Measurements from ENCODE around the gene QPCT.
A peak's percentile ranks its signal among the peaks of the same experiment; 100 is the strongest.
"Not testable (repeated sequence)": the region's sequence is repeated elsewhere in the genome, so short reads cannot be mapped to it uniquely, and the experiment has no call there.

The QPCT gene

DNA sequence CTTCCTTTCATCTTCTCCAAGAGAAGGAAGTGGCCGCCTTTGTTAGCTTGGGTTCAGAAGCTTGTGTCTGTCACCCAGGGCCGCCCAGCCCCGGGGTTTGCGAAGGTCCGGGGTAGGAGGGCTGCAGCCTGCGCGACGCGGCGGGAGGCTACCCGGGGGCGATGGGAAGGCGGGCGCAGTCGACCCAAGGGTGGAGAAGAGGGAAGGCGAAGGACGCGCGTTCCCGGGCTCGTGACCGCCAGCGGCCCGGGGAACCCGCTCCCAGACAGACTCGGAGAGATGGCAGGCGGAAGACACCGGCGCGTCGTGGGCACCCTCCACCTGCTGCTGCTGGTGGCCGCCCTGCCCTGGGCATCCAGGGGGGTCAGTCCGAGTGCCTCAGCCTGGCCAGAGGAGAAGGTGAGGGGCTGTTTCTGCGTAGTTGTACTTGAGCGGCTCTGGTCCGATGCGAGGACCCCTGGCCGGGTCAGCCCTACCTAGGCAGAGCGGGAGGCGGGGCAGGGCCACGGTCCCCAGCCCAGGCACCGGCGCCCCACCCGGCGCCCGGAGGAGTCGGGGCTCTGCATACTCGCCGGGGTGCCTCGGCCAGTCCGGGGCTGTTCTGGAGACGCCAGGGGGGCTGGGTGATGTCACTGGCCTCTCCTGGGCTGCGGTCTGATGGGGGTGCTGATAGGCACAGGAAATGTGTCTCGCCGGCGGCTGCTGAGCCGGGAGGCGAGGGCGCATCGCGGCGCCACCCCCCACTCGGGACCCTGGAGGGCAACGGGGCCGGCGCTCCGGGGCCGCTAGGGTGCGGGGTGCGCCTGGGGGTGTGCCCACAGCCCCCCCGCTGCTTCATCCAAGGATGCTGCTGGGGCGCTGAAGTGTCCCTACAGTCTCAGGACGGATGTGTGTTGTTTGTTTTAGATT lies at the start of gene QPCT:
TSS of gene QPCT (plus strand) at position 178 of the 909 bp plus-strand sequence. CDS start at position 280, 102 bp downstream.
- DNase-seq = peak; percentile 76

- DNase-seq = not testable (repeated sequence)
These were observed 49.6 kb upstream of the QPCT start for GRCh38 chr2:37294858-37295257.

- no peak for DNase-seq
These were observed 48.9 kb upstream of the QPCT start for GRCh38 chr2:37295469-37296073.

DNA sequence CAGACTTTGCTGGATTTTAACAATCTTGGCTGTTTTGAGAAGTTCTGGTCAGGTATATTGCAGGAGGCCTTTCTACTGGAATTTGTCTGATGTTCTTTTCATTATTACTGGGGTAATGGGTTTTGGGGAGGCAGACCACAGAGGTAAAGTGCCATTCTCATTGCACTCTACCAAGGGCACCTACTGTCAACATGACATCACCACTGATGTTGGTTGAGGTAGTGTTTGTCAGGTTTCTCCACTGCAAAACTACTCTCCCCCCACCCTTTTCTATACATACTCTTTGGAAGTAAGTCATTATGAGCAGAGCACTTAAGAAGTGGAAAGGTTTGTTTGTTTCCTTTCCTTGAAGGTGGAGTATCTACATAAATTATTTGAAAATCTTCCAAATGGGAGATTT lies 46.8 kb upstream of the QPCT start:
- no peak for DNase-seq

GRCh38 chr2:37300146-37300545 lies 44.3 kb upstream of the QPCT start:
- DNase-seq = no peak

- DNase-seq = no peak
These were observed 43.9 kb upstream of the QPCT start for GRCh38 chr2:37300578-37300977.

DNA sequence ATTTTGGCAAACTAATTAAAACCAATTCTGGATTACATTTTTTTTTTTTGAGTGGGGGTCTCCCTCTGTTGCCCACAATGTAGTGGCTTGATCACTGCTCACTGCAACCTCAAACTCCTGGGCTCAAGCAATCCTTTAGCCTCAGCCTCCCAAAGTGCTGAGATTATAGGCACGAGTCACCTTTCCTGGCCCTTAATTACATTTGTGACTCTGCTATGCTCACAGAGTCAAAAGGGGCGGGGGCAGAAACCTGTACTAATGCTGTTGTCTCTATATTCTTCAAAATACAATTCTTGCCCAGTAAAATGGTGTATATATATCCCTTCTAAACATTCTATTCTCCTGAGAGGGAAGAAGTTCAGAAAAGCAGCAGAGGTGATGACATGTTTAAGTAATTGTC lies 43.0 kb upstream of the QPCT start:
- DNase-seq = no peak

GRCh38 chr2:37302701-37303252 lies 41.7 kb upstream of the QPCT start:
- DNase-seq = no peak

- DNase-seq = no peak
These were observed 38.4 kb upstream of the QPCT start for GRCh38 chr2:37306024-37306423.

GRCh38 chr2:37307500-37307899 lies 36.9 kb upstream of the QPCT start:
- no peak for DNase-seq

DNA sequence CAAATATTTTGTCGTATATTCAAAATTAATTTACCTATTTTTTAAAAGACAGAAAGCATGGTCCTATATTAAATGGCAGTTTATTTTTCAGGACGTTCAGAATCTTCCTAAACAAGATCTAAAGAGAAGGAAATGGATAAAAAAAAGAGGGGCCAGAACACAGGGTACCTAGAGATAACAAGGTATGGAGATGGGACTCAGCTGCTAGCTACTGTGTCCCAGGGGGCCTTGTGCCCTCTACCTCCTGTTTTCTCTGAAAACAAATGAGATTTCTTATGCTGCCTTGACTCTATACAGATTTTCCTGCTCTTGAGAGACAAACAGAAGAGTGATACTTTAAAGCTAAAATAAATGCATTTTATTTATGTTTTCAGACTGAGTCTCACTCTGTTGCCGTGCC lies 29.1 kb upstream of the QPCT start:
- DNase-seq = no peak

GRCh38 chr2:37316181-37316580 lies 28.2 kb upstream of the QPCT start:
- no peak for DNase-seq

GRCh38 chr2:37317746-37318145 lies 26.7 kb upstream of the QPCT start:
- no peak for DNase-seq

GRCh38 chr2:37318401-37318800 lies 26.0 kb upstream of the QPCT start:
- DNase-seq = no peak

GRCh38 chr2:37319754-37320609 lies 24.4 kb upstream of the QPCT start:
- DNase-seq = no peak

- no peak for DNase-seq
These were observed 23.3 kb upstream of the QPCT start for GRCh38 chr2:37321029-37321682.

- DNase-seq = no peak
These were observed 22.1 kb upstream of the QPCT start for GRCh38 chr2:37322368-37322767.

DNA sequence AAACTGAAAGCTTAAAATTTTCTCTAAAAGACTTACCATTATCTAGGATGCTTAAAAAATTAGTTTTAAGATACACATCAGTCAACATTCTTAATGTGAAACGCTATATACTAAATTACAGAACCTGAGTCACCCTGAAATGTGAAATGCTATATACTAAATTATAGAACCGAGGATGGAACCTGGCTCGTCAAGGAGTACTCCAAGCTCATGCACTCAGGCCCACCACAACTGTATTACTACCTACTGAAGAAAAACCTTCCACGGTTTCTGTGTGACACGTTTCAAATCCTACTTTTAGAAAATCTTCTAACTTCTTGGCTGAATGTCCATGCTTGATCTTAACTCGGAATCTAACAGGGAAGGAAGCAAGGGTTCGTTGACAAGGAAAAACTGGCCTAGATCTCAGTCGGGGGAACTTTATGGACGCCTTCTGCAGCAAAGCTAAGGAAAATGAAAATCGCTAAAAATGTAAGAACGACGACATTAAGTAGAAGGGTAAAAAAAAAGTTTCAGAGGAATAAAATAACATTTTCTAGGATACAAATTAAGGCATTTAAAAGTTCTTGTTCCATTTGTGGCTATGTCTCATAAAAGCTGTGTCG lies 21.2 kb upstream of the QPCT start:
- DNase-seq = no peak

DNA sequence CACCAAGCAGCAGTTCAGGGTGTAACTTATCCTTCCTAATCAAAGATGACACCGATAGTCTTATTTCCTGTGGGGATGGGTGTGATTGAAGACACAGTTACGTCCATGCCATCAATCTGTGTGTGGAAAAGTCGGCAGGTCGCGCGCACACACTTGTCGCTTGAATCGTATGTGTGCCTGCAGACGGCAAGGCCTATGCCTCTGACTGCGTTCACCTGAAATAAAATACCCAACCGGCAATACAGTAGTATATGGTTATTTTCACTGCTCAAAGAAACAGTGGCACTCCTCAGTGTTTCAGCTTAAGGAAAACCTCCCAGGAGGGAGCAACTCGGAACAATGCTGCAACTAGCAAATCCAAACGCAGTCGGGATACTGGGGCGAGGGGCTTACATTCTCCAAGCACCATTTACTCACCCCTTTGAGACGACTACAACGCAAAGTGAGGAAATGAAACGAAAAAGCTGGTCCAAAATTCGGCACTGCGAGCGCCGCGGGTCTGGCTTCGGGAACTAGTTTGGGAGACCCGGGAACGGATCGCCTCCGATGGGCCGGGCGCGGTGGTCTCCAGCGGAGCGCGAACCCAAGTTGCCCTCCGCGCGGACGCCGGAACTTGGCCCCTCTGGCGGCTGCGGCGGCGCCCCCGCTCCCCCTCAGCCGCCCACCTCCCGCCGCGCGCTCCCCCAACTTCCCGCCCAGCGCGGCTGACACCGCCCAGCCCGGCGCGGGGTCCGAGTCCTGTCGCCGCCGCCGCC lies 20.5 kb upstream of the QPCT start:
- peak; percentile 47 for DNase-seq

DNA sequence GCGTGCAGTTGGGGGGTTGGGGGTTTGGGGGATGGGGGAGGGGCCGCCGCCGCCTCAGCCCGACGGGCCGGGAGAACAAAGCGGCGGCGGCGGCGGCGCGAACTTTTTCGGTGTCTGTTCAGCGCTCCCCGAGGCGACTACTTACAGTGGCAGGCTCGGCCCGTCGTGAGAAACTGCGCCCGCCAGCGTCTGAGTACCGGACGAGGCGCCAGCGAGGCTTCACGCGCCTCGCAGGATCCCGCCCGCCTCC lies 20.0 kb upstream of the QPCT start:
- DNase-seq = peak; percentile 72

DNA sequence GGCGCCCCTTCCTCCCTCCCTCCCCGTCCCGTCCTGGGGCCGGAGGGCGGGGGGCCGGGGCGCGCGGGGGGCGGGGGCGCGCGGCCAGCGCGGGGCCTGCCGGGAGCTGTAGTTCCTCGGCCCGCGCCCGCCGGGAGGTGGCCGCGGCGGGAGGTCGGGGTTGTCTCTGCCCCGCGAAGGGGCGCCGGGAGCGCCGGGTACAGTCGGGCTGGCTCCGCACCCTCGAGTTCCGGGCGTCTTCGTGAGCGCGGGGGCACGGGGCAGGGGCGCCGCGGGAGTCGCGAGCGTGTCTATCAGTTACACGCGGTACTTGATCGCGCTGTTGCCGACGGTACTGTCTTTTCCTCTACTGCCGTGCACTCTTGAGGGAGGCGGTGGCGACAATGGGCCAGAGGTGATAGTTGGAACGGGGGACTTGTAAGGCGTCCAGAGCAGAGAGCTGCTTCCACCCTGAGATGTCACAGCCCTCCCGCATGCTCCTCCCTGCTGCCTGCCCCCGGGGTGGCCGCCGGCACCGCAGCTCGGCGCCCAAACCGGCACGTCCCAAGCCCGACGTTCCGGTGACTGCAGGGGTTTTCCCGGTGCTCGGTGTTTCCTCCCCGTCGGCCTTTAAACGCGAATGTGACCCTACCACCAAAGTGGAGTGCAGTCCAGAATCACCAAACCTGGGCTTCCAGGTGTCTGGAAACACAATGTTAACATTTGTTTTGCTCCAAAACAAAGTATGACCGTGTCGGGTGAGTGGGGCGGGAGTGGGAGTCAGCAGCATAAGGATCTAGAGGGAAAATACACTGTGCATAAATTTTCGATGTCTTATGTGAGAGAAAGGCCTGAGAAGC lies 19.4 kb upstream of the QPCT start, which contains the start of gene PRKD3:
TSS of gene PRKD3 (minus strand) at position 48 of the 839 bp plus-strand sequence. CDS start 8,309 bp downstream, outside the sequence.
- peak; percentile 57 for DNase-seq
